Gastrocnemius medialis (tissue), 4 donors: ENCODE data around the gene PHACTR1.

Source experiments
- CTCF ChIP-seq, 5 experiments: fragments of 450-650 bp in 3 of 5; fragments of 200-600 bp in 2 of 5; sonication (generic) in 2 of 5; IDR thresholded peaks in 4 of 5; conservative IDR thresholded peaks in 1 of 5; 1 replicate in 4 of 5; 2 replicates in 1 of 5; pipeline ENCODE4 v1.5.1; 2016 to 2019; ENCODE audit warnings: antibody characterized with exemption in 5 of 5, mild to moderate bottlenecking in 3 of 5, moderate library complexity in 3 of 5
- POLR2A ChIP-seq, 2 donors: fragments of 450-650 bp; IDR thresholded peaks; one replicate each; pipeline ENCODE4 v1.6.1; 2017; ENCODE audit warnings: antibody characterized with exemption in 2 of 2, mild to moderate bottlenecking in 2 of 2, moderate library complexity in 2 of 2

GRCh38 chr6:13296536-13296997 is 580.0 kb downstream of the PHACTR1 start:
- TF ChIP-seq CTCF (IDR thresholded peaks at IDR 0.05 in 4 of 5, conservative IDR thresholded peaks at IDR 0.05 in 1 of 5) (no peak), POLR2A (IDR thresholded peaks at IDR 0.05) (no peak)
